CD14-positive monocyte (primary cell): ENCODE results near the gene CPEB4. TPM values are rescaled to one million over a fixed set of nuclear protein-coding genes. Genes with fewer than 3 reads are reported as not detected.

Experiments used
- DNase-seq, 3 donors: peaks; one replicate each; pipeline ENCODE4 v3.0.0-alpha.2; 2011 to 2022
- H2AFZ ChIP-seq: 2 replicates; pipeline ENCODE4 v1.6.0; 2012; ENCODE audit warnings: mild to moderate bottlenecking, low read depth, low read length, inconsistent platforms; ENCODE audit not compliant: insufficient read depth, poor library complexity, severe bottlenecking
- H3K27ac ChIP-seq, 2 donors: 1 replicate in 1 of 2; 2 replicates in 1 of 2; pipeline ENCODE4 v1.5.1; 2012 to 2013; ENCODE audit warnings: low read length in 2 of 2, control low read depth in 1 of 2, inconsistent platforms in 1 of 2, low read depth in 1 of 2, mild to moderate bottlenecking in 1 of 2
- H3K27me3 ChIP-seq, 2 donors: one replicate each; pipeline versions ENCODE4 v1.6.0 to v1.6.1; 2011 to 2013; ENCODE audit warnings: low read length in 2 of 2; ENCODE audit not compliant: control insufficient read depth in 2 of 2, insufficient read depth in 2 of 2
- H3K36me3 ChIP-seq, 2 donors: replicated peaks in 1 of 2; 1 replicate in 1 of 2; 2 replicates in 1 of 2; pipeline versions ENCODE4 v1.5.1 to v1.6.1; 2012 to 2013; ENCODE audit warnings: low read length in 2 of 2, control low read depth in 1 of 2, inconsistent platforms in 1 of 2, mild to moderate bottlenecking in 1 of 2; ENCODE audit not compliant: insufficient read depth in 2 of 2, control insufficient read depth in 1 of 2
- H3K4me1 ChIP-seq, 2 donors: 1 replicate in 1 of 2; 2 replicates in 1 of 2; pipeline versions ENCODE4 v1.5.1 to v1.6.1; 2012 to 2013; ENCODE audit warnings: low read length in 2 of 2, control low read depth in 1 of 2, inconsistent platforms in 1 of 2, mild to moderate bottlenecking in 1 of 2, moderate library complexity in 1 of 2; ENCODE audit not compliant: insufficient read depth in 2 of 2, control insufficient read depth in 1 of 2
- H3K4me2 ChIP-seq: replicated peaks from 2 replicates; pipeline ENCODE3; 2012; ENCODE audit warnings: low read length, moderate library complexity, mild to moderate bottlenecking; ENCODE audit not compliant: poor library complexity, severe bottlenecking; ENCODE audit errors: extremely low read depth
- H3K4me3 ChIP-seq, 3 experiments: fragments of 200-600 bp in 1 of 3; sonication (generic) in 1 of 3; replicated peaks in 1 of 3; 1 replicate in 2 of 3; 2 replicates in 1 of 3; pipeline ENCODE4 v1.5.1; 2011 to 2013; ENCODE audit warnings: low read length in 3 of 3, mild to moderate bottlenecking in 3 of 3, control low read depth in 2 of 3, low read depth in 2 of 3, inconsistent platforms in 1 of 3, moderate library complexity in 1 of 3
- H3K79me2 ChIP-seq: 2 replicates; pipeline ENCODE4 v1.6.0; 2012; ENCODE audit warnings: mild to moderate bottlenecking, control low read depth, inconsistent platforms, low read length, moderate library complexity; ENCODE audit not compliant: insufficient read depth
- H3K9ac ChIP-seq: 2 replicates; pipeline ENCODE4 v1.6.0; 2017; ENCODE audit warnings: low read length, mild to moderate bottlenecking; ENCODE audit not compliant: insufficient read depth, poor library complexity, severe bottlenecking
- H3K9me3 ChIP-seq, 2 donors: replicated peaks in 1 of 2; 1 replicate in 1 of 2; 2 replicates in 1 of 2; pipeline versions ENCODE4 v1.5.1 to v1.6.1; 2012 to 2013; ENCODE audit warnings: low read length in 2 of 2, control low read depth in 1 of 2; ENCODE audit not compliant: control insufficient read depth in 1 of 2, insufficient read depth in 1 of 2
- H4K20me1 ChIP-seq: 2 replicates; pipeline ENCODE4 v1.6.0; 2012; ENCODE audit warnings: mild to moderate bottlenecking, low read length, control low read depth, moderate library complexity; ENCODE audit not compliant: insufficient read depth
- H3K27ac Mint-ChIP-seq, 7 donors: one replicate each; pipeline ENCODE4 v1.8.0; 2020; ENCODE audit warnings: mild to moderate bottlenecking in 7 of 7, mixed read lengths in 7 of 7, moderate library complexity in 6 of 7, inconsistent platforms in 2 of 7
- H3K27me3 Mint-ChIP-seq, 3 donors: one replicate each; pipeline ENCODE4 v1.8.0; 2021 to 2022; ENCODE audit warnings: low read depth in 3 of 3, mild to moderate bottlenecking in 3 of 3, mixed read lengths in 3 of 3, moderate library complexity in 3 of 3, inconsistent platforms in 1 of 3
- H3K36me3 Mint-ChIP-seq, 2 donors: one replicate each; pipeline ENCODE4 v1.8.0; 2020; ENCODE audit warnings: mixed read lengths in 2 of 2, inconsistent platforms in 1 of 2, mild to moderate bottlenecking in 1 of 2
- H3K4me1 Mint-ChIP-seq: one replicate; pipeline ENCODE4 v1.8.0; 2020; ENCODE audit warnings: mild to moderate bottlenecking, mixed read lengths
- H3K4me3 Mint-ChIP-seq, 2 donors: one replicate each; pipeline ENCODE4 v1.8.0; 2020; ENCODE audit warnings: mild to moderate bottlenecking in 2 of 2, mixed read lengths in 2 of 2, moderate library complexity in 1 of 2
- H3K9me3 Mint-ChIP-seq, 7 donors: one replicate each; pipeline ENCODE4 v1.8.0; 2020 to 2022; ENCODE audit warnings: mixed read lengths in 7 of 7, mild to moderate bottlenecking in 6 of 7, moderate library complexity in 6 of 7, inconsistent platforms in 2 of 7
- WGBS: methylation state at CpG from one replicate; pipeline ENCODE4 v1.1.5; 2013; ENCODE audit warnings: missing lambda C conversion rate; ENCODE audit not compliant: insufficient coverage; 5-methylcytosine and 5-hydroxymethylcytosine counted together
- intact Hi-C, 2 donors: fragments of 100-400 bp; cut with micrococcal nuclease; formaldehyde crosslinking; loops; one replicate each; pipeline versions ENCODE4 v1.15.0 to v1.15.1; 2023
- polyA plus RNA-seq, 3 donors: library from polyadenylated mRNA; depleted of rRNA in 1 of 3; unstranded in 2 of 3; stranded (reverse) in 1 of 3; fragments of 300-500 nt in 2 of 3; fragments of >200 nt in 1 of 3; fragmentation: Illumina TruSeq in 2 of 3; gene quantifications; 1 replicate in 2 of 3; 2 replicates in 1 of 3; pipeline ENCODE4 v1.2.3, GENCODE V29; 2012 to 2021
- TF ChIP-seq, protein P1 (sequence below): fragments of 200-600 bp; IDR thresholded peaks from one replicate; pipeline ENCODE4 v1.8.0; 2022; ENCODE audit warnings: antibody characterized with exemption, mild to moderate bottlenecking

Gene CPEB4
- polyA plus RNA-seq, 3 donors: 10.7 to 27.3 (median 13.9) TPM

GRCh38 chr5:173884402-173885053, 3.6 kb upstream of the CPEB4 start:
- Histone ChIP-seq H3K9me3 (no peaks in the 10 kb centered on the region), H3K27me3 (no peaks in the 10 kb centered on the region), H3K4me3 (peak overlapping the region in 1 of 3 experiments; percentile 41), H2AFZ (peak overlapping the region; percentile 57), H3K4me1 (peaks cover 38 to 51% of the 10 kb centered on the region in 2 donors), H3K4me2 (peak overlapping the region; percentile 48), H4K20me1 (peaks cover 9% of the 10 kb centered on the region), H3K36me3 (no peaks in the 10 kb centered on the region), H3K9ac (no peak overlapping the region), H3K27ac (peak overlapping the region; percentile 77 to 82), H3K79me2 (peaks cover 19% of the 10 kb centered on the region)
- H3K4me3 Mint-ChIP-seq: peak overlapping the region in 1 of 2 donors; percentile 37
- 100% methylated on average over 1 of the region's 2 CpGs for WGBS
- peak overlapping the region; percentile 91 to 99 (median 94) for H3K27ac Mint-ChIP-seq
- TF ChIP-seq, protein P1, sequence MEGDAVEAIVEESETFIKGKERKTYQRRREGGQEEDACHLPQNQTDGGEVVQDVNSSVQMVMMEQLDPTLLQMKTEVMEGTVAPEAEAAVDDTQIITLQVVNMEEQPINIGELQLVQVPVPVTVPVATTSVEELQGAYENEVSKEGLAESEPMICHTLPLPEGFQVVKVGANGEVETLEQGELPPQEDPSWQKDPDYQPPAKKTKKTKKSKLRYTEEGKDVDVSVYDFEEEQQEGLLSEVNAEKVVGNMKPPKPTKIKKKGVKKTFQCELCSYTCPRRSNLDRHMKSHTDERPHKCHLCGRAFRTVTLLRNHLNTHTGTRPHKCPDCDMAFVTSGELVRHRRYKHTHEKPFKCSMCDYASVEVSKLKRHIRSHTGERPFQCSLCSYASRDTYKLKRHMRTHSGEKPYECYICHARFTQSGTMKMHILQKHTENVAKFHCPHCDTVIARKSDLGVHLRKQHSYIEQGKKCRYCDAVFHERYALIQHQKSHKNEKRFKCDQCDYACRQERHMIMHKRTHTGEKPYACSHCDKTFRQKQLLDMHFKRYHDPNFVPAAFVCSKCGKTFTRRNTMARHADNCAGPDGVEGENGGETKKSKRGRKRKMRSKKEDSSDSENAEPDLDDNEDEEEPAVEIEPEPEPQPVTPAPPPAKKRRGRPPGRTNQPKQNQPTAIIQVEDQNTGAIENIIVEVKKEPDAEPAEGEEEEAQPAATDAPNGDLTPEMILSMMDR: no peak
- peaks cover 41% of the 10 kb centered on the region for H3K4me1 Mint-ChIP-seq
- no peaks in the 10 kb centered on the region for H3K27me3 Mint-ChIP-seq
- DNase-seq: no peak
- H3K36me3 Mint-ChIP-seq: peaks cover 3 to 6% of the 10 kb centered on the region in 2 donors
- intact Hi-C loops: loop anchor here (5.0 to 10.0 kb wide), 2 partner anchors 38 to 80 kb away; no protein-coding TSS in a partner anchor
- peaks cover 3 to 10% (median 6%) of the 10 kb centered on the region in 7 donors for H3K9me3 Mint-ChIP-seq

GRCh38 chr5:173885054-173885443, 3.1 kb upstream of the CPEB4 start:
- H3K4me2 ChIP-seq: peak overlapping the region; percentile 48

More at GRCh38 chr5:173885054-173885443, 3.1 kb upstream of the CPEB4 start:
- Histone ChIP-seq H3K36me3 (no peaks in the 10 kb centered on the region), H3K4me1 (peaks cover 43 to 56% of the 10 kb centered on the region in 2 donors), H3K9ac (no peak overlapping the region), H4K20me1 (peaks cover 14% of the 10 kb centered on the region), H3K9me3 (no peaks in the 10 kb centered on the region), H2AFZ (peak overlapping the region; percentile 57), H3K27ac (peak overlapping the region; percentile 77 to 82), H3K4me3 (peak overlapping the region in 1 of 3 experiments; percentile 41), H3K27me3 (no peaks in the 10 kb centered on the region), H3K79me2 (peaks cover 24% of the 10 kb centered on the region)
- no CpG with 5 or more reads among the region's 1 CpG for WGBS
- H3K4me3 Mint-ChIP-seq: peak overlapping the region in 1 of 2 donors; percentile 39
- intact Hi-C loops: loop anchor here (5.0 to 10.0 kb wide), 2 partner anchors 37 to 80 kb away; no protein-coding TSS in a partner anchor
- peaks cover 3 to 10% (median 6%) of the 10 kb centered on the region in 7 donors for H3K9me3 Mint-ChIP-seq
- H3K4me1 Mint-ChIP-seq: peaks cover 46% of the 10 kb centered on the region
- no peaks in the 10 kb centered on the region for H3K27me3 Mint-ChIP-seq
- no peak for DNase-seq
- peak overlapping the region; percentile 91 to 99 (median 94) for H3K27ac Mint-ChIP-seq
- H3K36me3 Mint-ChIP-seq: peaks cover 3 to 6% of the 10 kb centered on the region in 2 donors
- TF ChIP-seq, protein P1: no peak
